Cortex of kidney (tissue), 1 donor: ENCODE data around the gene HADHB.
"Not testable (repeated sequence)": the region's sequence is repeated elsewhere in the genome, so short reads cannot be mapped to it uniquely, and the experiment has no call there.

Experiments
- DNase-seq: peaks from one replicate; lab custom pipeline; 2025; lab: John Stamatoyannopoulos, UW

The HADHB gene

GRCh38 chr2:26329083-26329482 lies 84.3 kb downstream of the HADHB start:
- DNase-seq: not testable (repeated sequence)

GRCh38 chr2:26330114-26330549 lies 85.4 kb downstream of the HADHB start:
- no peak for DNase-seq

DNA sequence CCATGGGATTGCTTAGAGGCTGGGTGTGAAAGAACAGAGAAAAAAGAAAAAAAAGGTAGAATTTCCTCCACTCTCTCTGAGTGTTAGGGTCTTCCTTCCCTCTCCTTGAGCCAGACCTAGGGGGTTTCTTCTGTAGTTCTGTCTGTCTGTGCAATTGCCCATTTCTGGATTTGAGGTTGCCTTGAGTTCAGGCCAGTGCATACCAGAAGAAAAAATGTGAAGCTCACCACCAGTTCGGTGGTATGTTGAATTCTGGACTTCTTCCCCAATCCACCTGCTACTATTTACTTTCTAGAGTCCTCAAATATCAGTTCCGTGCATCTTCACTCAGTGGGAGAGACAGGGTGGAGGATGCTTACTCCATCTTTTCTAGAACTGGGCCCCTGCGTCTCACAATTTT lies 85.9 kb downstream of the HADHB start:
- DNase-seq: no peak

- DNase-seq: not testable (repeated sequence)
These were observed 86.6 kb downstream of the HADHB start for GRCh38 chr2:26331321-26331720.

- DNase-seq: no peak
These were observed 88.6 kb downstream of the HADHB start for GRCh38 chr2:26333293-26333692.

GRCh38 chr2:26335231-26335630 lies 90.5 kb downstream of the HADHB start:
- no peak for DNase-seq

GRCh38 chr2:26336719-26337118 lies 92.0 kb downstream of the HADHB start:
- no peak for DNase-seq

DNA sequence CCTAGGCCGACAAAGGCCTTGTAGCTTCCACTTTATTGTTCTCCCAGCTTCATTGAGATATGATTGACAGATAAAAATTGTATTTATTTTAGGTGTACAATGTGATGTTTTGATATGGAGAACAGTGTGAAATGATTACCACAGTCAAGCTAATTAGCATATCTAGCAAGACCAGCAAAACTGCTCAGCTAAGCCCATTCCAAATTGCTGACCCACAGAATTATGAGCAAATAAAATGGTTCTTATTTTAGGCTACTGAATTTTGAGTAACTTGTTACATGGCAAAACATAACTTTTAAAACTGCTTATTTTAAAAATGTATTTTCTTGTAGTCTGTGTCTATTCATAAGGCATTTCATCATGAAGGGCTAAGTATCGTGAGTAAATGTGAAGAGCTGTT lies 92.6 kb downstream of the HADHB start:
- DNase-seq: no peak
